Erythroblast (primary cell): ENCODE data around the gene SPOCD1.

Experiments used
- DNase-seq, 2 experiments: peaks; one replicate each; lab custom pipeline; 2025; lab: John Stamatoyannopoulos, UW
- GATA1 ChIP-seq: IDR thresholded peaks from 2 replicates; pipeline ENCODE4 v1.6.1; 2011; ENCODE audit warnings: low read depth, mild to moderate bottlenecking, control low read depth, low read length, moderate library complexity
- POLR2A ChIP-seq: IDR thresholded peaks from 2 replicates; pipeline ENCODE4 v1.6.1; 2011; ENCODE audit warnings: mild to moderate bottlenecking, low read length

SPOCD1 gene

GRCh38 chr1:31799895-31800673, 15.7 kb downstream of the SPOCD1 start:
- no peak for DNase-seq
- TF ChIP-seq GATA1 = no peak

- no peak for DNase-seq
Measured at GRCh38 chr1:31799196-31799894, 16.5 kb downstream of the SPOCD1 start.

GRCh38 chr1:31798433-31799195, 17.2 kb downstream of the SPOCD1 start:
- DNase-seq = no peak
- TF ChIP-seq POLR2A (no peak), GATA1 (no peak)

More at GRCh38 chr1:31799196-31799894, 16.5 kb downstream of the SPOCD1 start:
- TF ChIP-seq POLR2A = no peak
- no peak for TF ChIP-seq GATA1

- no peak for DNase-seq
- TF ChIP-seq GATA1 = no peak
- TF ChIP-seq POLR2A = no peak
Measured at GRCh38 chr1:31798086-31798432, 17.8 kb downstream of the SPOCD1 start.

- no peak for DNase-seq
- TF ChIP-seq POLR2A (no peak), GATA1 (no peak)
Measured at GRCh38 chr1:31797216-31797615, 18.6 kb downstream of the SPOCD1 start.

GRCh38 chr1:31796707-31797106, 19.1 kb downstream of the SPOCD1 start:
- TF ChIP-seq GATA1 (no peak), POLR2A (no peak)
- DNase-seq = no peak

GRCh38 chr1:31795801-31796621, 19.8 kb downstream of the SPOCD1 start:
- TF ChIP-seq GATA1 (no peak), POLR2A (no peak)
- peak; percentile 37 to 64 for DNase-seq

GRCh38 chr1:31795096-31795675, 20.6 kb downstream of the SPOCD1 start:
- no peak for TF ChIP-seq POLR2A
- no peak for TF ChIP-seq GATA1
- DNase-seq = no peak

- no peak for DNase-seq
- no peak for TF ChIP-seq GATA1
- TF ChIP-seq POLR2A = no peak
Measured at GRCh38 chr1:31793586-31794285, 22.1 kb downstream of the SPOCD1 start.

- DNase-seq = no peak
- no peak for TF ChIP-seq POLR2A
- no peak for TF ChIP-seq GATA1
Measured at GRCh38 chr1:31793086-31793485, 22.7 kb downstream of the SPOCD1 start.

GRCh38 chr1:31792541-31792940, 23.3 kb downstream of the SPOCD1 start:
- TF ChIP-seq GATA1 = no peak
- TF ChIP-seq POLR2A = no peak
- no peak for DNase-seq

- DNase-seq = no peak
- TF ChIP-seq POLR2A = no peak
- TF ChIP-seq GATA1 = no peak
Measured at GRCh38 chr1:31792116-31792515, 23.7 kb downstream of the SPOCD1 start.
